HS-5 (cell line): ENCODE data around the gene RHOH.
"Not testable (repeated sequence)": the region's sequence is repeated elsewhere in the genome, so short reads cannot be mapped to it uniquely, and the experiment has no call there.

Experiments
- DNase-seq: peaks from one replicate; pipeline ENCODE4 v3.0.0-alpha.2; 2012; ENCODE audit warnings: low read depth

The RHOH gene

GRCh38 chr4:40262077-40262528 lies 65.3 kb downstream of the RHOH start:
- no peak for DNase-seq

- DNase-seq = no peak
These were observed 66.0 kb downstream of the RHOH start for GRCh38 chr4:40262861-40263260.

- DNase-seq = peak; percentile 24
These were observed 67.7 kb downstream of the RHOH start for GRCh38 chr4:40264497-40264896.

GRCh38 chr4:40264995-40265909 lies 68.4 kb downstream of the RHOH start:
- no peak for DNase-seq

GRCh38 chr4:40265910-40266274 lies 69.1 kb downstream of the RHOH start:
- DNase-seq = no peak

- no peak for DNase-seq
These were observed 72.3 kb downstream of the RHOH start for GRCh38 chr4:40269133-40269532.

- no peak for DNase-seq
These were observed 73.8 kb downstream of the RHOH start for GRCh38 chr4:40270609-40271008.

GRCh38 chr4:40275065-40275730 lies 78.4 kb downstream of the RHOH start:
- no peak for DNase-seq

- DNase-seq = no peak
These were observed 79.7 kb downstream of the RHOH start for GRCh38 chr4:40276546-40276945.

- no peak for DNase-seq
These were observed 83.8 kb downstream of the RHOH start for GRCh38 chr4:40280586-40280985.

GRCh38 chr4:40281099-40281498 lies 84.3 kb downstream of the RHOH start:
- DNase-seq = no peak

- no peak for DNase-seq
These were observed 85.1 kb downstream of the RHOH start for GRCh38 chr4:40281913-40282312.

- not testable (repeated sequence) for DNase-seq
These were observed 86.0 kb downstream of the RHOH start for GRCh38 chr4:40282857-40283256.

- no peak for DNase-seq
These were observed 86.6 kb downstream of the RHOH start for GRCh38 chr4:40283413-40283812.

- no peak for DNase-seq
These were observed 87.1 kb downstream of the RHOH start for GRCh38 chr4:40283968-40284367.

- DNase-seq = no peak
These were observed 88.9 kb downstream of the RHOH start for GRCh38 chr4:40285692-40286091.

- no peak for DNase-seq
These were observed 91.7 kb downstream of the RHOH start for GRCh38 chr4:40288566-40288965.

GRCh38 chr4:40289366-40290188 lies 92.7 kb downstream of the RHOH start:
- DNase-seq = no peak

- DNase-seq = not testable (repeated sequence)
These were observed 93.9 kb downstream of the RHOH start for GRCh38 chr4:40290611-40291186.

- no peak for DNase-seq
These were observed 95.5 kb downstream of the RHOH start for GRCh38 chr4:40292313-40292759.

- no peak for DNase-seq
These were observed 97.5 kb downstream of the RHOH start for GRCh38 chr4:40294339-40294738.

- not testable (repeated sequence) for DNase-seq
These were observed 98.2 kb downstream of the RHOH start for GRCh38 chr4:40295030-40295429.
